ENCODE data around the gene C10orf120.

DNA sequence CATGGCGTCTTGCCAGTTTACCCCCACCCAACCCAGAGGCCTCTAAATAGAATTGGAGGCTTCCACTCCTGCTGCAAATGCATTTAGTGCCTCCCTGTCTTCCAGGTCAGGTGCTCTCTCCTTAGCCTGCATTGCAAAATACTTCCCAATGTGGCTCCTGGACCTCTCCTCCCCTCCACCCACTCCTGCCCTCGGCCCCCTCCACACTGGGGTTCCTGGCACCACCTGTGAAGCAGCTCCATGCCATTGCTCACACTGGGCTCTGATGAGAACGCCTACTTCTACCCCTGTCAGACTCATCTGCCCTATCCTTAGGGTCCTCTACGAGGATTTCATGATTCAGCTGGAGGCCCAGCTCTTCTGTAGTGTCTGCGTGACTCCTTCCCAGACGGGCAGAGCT is 37.4 kb downstream of the C10orf120 start:
- TF ChIP-seq FOS (IDR thresholded peaks at IDR 0.05; ENCODE audit: borderline replicate concordance, extremely low read depth, insufficient read length), result no peak
- TF ChIP-seq CREM (IDR thresholded peaks at IDR 0.05; ENCODE audit: low read depth), result no peak

Measured in GM12878 (cell line).